ENCODE results near the gene PPP1R37.

DNA sequence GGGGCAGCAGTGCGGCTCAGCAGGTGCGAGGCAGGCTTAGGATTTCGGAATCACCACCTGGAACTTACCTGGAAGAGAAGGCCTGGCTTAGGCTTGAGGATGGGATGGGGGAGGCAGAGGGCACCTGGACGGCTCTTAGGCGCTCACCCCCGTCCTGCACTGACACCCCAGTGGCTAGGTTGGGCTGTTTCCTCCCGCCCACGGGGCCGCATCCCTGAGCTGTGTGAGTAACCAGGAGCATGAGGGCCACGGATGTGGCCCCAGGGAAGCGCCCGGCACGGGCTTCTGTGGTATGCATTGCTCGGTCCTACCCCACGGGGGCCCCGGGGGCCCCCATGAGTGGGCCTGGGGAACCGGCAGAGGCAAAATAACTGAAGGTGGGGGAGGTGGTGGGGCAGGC, 70.2 kb downstream of the PPP1R37 start:
- TF ChIP-seq CTCF (IDR thresholded peaks at IDR 0.05): no peak
- no peak for TF ChIP-seq EZH2 (IDR thresholded peaks at IDR 0.05; ENCODE audit: borderline replicate concordance, insufficient read depth, low read depth, low read length, poor library complexity, severe bottlenecking)
